ENCODE data around the gene FBXO38.

DNA sequence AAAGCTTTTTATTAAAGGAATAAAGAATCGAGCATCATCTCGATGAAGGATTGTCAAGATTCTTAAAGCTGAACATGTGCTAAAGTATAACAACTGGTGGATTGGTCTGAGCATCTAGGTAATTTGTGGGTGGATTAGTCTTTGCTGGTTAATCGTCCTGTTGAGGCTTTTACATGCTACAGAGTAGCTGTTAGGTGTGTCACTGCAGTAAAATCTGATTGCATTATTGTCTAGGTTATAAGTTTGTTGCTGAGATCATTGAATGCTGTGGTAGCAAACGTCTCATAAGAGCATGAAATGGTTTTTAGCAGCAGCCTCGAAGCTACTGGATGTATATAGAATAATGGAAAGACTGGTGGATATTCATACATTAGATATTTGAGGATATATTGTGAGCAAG lies 7.2 kb downstream of the FBXO38 start:
- TF ChIP-seq EP300 (IDR thresholded peaks at IDR 0.05; ENCODE audit: borderline replicate concordance) (no peak), RAD21 (IDR thresholded peaks at IDR 0.05; ENCODE audit: low read depth) (no peak), TAF1 (IDR thresholded peaks at IDR 0.05; ENCODE audit: low read depth) (no peak), MAX (IDR thresholded peaks at IDR 0.05) (no peak), TEAD4 (IDR thresholded peaks at IDR 0.05) (no peak), ZBTB7A (IDR thresholded peaks at IDR 0.05; ENCODE audit: low read depth) (no peak), CEBPB (IDR thresholded peaks at IDR 0.05) (no peak), CREB1 (IDR thresholded peaks at IDR 0.05; ENCODE audit: low read depth) (no peak)
- TF ChIP-seq, protein P1, sequence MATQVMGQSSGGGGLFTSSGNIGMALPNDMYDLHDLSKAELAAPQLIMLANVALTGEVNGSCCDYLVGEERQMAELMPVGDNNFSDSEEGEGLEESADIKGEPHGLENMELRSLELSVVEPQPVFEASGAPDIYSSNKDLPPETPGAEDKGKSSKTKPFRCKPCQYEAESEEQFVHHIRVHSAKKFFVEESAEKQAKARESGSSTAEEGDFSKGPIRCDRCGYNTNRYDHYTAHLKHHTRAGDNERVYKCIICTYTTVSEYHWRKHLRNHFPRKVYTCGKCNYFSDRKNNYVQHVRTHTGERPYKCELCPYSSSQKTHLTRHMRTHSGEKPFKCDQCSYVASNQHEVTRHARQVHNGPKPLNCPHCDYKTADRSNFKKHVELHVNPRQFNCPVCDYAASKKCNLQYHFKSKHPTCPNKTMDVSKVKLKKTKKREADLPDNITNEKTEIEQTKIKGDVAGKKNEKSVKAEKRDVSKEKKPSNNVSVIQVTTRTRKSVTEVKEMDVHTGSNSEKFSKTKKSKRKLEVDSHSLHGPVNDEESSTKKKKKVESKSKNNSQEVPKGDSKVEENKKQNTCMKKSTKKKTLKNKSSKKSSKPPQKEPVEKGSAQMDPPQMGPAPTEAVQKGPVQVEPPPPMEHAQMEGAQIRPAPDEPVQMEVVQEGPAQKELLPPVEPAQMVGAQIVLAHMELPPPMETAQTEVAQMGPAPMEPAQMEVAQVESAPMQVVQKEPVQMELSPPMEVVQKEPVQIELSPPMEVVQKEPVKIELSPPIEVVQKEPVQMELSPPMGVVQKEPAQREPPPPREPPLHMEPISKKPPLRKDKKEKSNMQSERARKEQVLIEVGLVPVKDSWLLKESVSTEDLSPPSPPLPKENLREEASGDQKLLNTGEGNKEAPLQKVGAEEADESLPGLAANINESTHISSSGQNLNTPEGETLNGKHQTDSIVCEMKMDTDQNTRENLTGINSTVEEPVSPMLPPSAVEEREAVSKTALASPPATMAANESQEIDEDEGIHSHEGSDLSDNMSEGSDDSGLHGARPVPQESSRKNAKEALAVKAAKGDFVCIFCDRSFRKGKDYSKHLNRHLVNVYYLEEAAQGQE (IDR thresholded peaks at IDR 0.05; ENCODE audit: low read depth) = no peak

All from Ishikawa (cell line).